ENCODE measurements around the gene PSAT1.

Gene PSAT1

DNA sequence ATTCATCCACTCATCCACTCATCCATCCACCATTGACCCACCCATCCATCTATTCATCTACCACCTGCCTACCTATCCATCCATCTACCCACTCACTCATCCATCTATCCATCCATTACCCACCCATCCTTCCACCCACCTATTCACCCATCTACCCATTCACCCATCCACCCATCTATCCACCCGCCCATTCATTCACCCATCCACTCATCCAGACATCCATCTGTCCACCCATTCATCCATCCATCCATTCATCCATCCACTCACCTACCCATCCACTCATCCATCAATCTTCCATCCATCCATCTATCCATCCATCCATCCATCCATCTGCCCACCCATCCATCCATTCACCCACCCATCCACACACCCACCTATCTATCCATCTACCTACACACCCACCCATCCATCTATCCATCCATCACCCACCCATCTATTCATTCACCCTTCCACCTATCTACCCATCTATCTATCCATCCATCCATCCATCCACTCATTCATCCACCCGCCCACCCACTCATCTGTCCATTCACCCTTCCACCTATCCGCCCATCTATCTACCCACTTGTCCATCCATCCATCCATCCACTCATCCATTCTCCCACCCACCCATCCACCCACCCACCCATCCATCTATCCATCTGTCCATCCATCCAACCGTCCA, 23.2 kb downstream of the PSAT1 start:
- DNase-seq, result no peak

DNA sequence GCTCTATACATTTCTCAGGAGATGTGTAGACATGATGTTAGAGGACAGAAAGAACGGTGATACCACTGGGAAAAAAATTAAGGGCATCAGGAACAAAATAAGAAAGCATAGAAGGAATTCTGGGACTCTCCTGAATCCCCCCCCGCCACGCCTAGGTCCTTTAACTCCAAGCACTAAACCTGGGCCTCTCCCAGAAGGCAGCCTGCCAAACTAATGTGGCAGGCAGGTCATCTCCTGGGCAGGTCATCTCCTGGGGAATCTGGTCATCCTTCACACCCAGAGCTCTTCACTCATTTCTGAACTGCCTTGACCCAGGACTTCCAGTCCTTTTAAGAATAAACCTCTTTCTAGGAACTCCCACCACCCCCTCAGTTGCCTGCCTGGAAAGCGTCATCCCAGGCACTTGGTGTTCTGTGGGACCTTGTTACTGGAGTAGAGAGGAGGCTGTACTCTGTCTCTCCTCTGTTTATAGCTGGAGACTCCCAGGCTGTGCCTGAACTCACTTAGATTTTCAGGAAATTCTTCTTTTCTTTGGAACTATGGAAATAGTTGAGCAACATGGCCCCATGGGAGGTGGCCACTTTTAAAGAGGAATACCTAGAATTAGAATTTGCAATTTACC, 24.1 kb downstream of the PSAT1 start:
- no peak for DNase-seq

DNA sequence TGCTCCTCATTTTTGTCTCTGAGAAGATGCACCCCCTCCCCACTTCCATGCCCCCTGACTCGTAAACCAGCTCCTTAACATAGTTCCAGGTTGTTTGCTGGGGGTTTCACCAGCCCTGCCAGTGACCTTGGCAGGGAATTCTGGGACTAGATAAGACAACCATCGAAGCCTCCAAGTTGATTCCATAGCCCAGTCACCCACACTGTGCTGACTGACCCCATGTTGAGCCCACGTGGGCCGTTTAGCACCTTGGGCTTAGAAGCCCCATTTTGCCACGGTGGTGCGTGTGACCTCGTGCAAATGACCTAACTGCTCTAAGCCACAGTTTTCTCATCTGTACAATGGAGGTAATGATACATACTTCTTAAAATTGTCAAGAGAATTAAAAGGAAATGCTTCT, 24.6 kb downstream of the PSAT1 start:
- DNase-seq, result no peak

DNA sequence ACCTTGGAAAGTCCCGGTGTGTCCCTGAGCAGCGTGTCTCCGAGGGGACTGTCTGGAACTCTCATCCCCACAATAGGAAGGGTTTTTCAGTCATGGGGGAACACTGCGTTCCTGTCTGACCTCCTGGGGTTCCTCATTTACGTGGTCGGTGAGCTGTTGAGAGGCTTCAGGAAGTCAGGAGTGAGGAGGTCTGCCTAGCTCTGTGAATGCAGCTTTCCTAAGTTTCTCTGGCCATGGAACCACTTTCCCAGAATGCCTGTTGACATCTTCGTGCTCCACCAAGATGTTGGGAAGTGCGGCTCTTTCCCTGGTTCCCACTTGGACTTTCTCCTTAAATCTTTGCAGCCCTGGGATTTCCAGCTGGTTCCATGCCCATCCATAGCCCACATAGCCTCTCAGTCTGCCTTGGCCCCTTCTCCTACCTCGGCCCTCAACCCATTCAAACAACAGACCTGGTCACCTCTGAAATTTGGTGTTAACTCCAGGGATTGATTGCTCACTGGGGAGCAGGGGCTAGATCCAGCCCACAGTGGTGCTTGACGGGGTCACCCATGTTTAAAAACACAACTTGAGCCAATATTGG, 27.2 kb downstream of the PSAT1 start:
- DNase-seq, result no peak

DNA sequence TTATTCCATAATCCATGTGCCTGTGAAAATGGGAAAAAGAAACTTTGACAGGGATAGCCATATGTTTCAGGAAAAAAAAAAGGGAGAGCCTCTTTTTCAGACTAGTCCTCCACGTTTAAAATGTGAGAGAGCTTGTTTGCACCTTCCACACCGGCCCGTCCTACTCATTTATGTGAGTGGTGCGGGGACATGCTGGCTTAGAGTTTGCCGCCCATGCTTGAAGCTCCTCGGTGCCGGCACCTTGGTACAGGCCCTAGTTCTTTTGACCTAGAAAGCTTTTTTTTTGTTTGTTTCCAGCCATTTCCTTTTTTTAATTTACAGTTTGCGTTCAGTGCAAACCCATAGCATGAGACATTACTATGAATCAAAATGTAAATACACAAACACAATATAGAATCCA, 27.8 kb downstream of the PSAT1 start:
- no peak for DNase-seq

DNA sequence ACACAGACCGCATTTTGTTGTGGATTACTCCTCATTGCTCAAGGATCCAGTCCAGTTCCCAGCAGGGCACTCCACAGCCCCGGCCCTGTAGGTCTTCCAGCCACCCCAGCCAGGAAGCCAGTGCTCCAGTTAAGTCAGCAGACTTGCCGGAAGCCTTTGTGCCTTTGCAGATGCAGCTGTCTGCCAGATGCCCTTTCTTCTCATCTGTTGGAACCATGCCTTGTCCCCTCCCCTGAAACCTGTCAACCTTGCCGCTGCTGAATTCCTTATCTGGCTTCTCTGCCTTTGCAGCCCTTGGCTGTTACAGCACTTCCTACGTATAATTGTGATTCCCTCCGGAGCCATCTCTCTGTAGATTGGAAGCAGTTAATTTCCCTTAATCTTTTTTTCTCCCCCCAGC, 28.4 kb downstream of the PSAT1 start:
- no peak for DNase-seq

DNA sequence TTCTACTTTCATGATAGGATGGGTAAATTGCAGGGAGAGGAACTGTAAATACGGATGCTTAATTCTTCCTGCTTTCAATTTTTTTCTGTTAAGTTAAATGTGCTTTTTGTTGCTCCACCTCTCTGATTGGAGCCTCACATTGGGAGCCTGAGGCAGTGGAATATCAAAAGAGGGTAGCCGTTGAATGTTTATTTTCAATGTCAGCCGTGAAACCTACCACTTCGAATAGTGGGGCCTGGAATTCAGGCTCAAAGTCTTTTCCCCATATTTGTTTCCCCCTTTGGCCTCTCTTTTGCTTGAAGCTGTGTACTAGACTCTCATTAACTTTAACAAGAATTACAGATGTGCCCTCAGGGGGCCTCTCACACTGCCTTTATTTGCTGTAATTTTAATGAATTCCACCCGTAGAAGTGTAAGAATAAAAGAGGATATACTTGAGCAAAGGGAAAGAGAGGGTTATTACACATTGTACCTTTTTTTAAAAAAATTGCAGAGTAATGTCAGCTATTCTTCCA, 29.0 kb downstream of the PSAT1 start:
- no peak for DNase-seq

DNA sequence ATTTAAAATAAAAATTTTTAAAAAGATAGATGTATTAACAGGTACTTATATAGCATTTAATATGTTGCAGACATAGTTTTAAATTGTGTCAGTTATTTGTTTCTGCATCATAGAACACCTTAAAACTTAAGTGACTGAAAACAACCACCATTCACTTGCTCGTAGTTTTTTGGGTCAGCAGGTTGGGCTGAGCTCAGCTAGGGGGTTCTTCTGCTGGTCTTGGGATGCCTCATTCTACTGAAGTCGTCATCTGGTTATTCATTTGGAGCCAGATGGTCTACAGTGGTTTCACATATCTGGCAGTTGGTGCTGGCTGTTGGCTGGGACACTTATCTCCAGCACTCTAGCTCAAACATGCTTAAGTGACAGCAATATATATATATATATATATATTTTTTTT, 29.6 kb downstream of the PSAT1 start:
- DNase-seq, result no peak

DNA sequence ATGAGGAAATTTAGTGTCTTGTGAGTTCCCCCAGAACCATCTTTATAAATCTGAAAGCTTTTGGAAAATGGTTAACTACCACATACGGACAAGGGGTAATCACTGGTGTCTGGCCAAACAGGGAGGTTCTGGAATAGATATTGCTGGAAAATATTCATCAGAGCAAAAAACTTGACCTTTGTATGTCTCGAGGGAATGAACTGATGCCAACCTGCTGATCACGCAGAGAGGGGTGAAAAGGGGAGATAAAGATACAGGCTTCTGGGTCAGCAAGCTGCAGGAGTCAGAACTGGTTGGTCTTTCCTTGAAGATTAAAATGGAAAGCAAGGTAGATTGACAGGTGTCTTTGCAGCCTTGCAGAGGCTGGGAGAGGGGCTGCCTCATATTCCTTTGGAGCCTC, 35.5 kb downstream of the PSAT1 start:
- no peak for DNase-seq

DNA sequence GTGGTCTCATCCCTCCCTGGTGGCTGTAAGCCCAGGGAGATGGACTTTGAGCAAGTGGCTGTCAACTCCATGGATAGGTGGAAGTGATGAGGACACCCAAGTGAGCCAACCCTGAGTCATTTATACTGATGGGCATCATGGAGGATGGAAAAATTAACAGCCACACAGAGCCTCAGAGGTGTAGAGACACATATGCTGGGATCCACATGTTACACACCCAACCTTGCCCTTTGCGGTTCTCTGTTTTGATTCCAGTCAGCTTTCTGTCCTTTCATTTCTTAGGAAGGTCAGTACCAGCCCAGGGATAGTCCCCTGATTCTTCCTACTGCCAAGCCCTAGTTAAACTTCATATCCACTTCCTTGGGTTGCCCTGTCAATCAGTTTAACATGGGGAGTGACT, 51.9 kb downstream of the PSAT1 start:
- DNase-seq, result no peak

DNA sequence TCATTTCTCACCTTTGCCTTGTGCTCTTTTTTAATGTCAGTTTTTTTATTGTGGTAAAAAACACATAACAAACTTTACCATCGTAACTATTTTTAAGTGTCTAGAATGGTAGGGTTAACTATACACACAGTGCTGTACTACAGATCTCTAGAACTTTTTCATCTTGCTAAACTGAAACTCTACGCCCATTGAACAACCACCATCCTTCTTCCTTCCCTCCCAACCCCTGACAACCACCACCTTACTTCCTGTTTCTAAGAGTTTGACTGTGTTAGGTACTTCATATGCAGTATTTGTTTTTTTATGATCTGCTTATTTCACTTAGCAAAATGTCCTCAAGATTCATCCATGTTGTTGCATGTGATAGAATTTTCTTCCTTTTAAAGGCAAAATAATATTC, 54.9 kb downstream of the PSAT1 start:
- no peak for DNase-seq

DNA sequence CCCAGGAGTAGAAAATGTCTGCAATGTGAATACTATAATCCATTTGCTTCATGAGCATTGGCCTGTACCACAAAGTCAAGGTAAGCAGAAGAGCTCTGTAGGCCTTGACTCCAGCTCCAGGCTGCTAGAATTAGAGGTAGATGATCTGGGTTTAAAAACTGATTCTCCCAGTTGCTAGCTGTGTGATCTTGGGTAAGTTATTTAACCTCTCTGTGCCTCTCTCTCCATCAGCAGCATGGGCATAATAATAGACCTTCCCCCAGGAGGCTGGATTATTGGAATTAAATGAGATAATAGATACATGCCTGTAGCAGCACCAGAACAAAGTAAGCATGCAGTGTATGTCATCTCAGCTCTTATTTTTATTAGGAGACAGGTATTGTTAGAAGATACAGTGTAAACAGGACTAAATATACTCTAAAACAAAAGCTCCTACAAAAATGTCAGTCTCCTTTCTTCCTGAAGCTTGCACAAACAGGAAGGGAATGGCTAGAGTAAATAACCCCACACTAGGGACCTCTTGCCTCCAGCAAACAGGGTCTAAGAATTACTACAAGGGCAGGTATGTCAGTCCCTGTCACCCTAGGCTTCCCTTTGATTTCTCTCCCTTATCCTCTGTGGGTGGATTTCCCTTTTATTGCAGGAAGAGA, 57.5 kb downstream of the PSAT1 start:
- no peak for DNase-seq

DNA sequence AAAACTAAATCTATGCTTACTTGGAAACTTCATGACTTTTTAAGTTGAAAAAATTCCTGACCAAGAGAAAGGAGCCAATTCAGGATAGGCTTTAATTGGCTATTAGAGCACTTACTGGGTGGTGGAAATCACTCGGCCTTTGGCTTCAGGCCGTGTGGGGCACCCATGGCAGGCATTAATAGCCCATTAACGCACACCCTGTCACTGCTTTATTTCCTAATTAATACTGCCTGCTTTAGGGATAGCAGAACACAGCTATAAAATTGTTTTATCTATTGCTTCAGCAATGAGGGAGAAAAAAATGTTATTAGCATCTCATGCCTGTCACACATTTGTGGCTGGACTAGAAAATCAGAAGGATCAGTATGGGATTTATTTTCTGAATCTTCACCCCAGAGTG, 58.1 kb downstream of the PSAT1 start:
- DNase-seq, result no peak

DNA sequence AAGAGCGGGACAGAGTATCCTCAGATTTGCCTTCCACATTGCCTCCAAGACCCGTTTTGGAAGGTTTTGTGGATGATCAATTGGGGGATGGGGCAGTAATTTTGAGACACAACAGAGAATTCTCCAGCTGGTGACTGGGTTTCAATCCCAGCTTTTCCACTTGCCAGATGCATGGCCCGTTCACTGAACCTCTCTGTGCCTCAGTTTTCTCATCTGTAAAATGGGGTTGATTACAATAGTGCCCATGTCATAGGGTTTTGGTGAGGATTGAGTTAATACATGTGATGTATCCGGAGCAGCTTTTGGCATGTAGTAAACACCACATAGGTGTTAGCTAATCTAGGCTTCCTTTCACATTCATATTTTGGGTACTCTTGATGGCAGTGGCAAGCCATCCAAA, 59.7 kb downstream of the PSAT1 start:
- no peak for DNase-seq

DNA sequence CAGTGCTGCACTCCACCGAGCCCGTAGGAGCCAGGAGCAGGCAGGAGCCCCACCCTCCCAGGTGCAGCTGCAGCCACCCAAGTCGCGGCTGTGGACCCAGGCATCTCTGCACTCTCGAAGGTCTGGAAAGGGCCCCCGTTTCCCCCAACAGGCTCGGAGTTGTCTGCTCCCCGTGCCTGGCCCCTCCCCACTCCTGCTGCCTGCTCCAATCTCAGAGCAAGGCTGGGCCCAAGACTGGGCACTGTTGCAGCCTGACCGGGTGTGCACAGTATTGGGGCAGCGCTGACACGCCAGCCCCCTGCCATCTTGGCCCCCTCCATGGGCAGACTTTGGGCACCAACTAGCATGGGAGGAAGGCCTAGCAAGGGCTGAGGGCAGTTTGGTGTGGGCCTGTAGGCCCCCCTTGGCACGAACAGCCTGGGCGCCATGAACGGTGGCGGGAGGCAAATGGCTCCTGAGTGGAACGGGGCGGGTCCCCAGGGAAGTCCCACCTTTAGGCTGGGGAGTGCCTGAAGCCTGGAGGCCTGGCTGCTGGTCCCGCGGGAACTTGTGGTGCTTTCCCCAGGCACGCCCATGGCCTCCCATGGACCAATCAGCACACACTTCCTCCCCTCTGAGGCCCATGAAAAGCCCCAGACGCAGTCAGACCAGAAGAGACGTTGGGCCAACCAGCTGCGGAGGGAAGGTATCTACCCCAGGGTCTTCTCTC, 60.4 kb downstream of the PSAT1 start:
- DNase-seq, result no peak

DNA sequence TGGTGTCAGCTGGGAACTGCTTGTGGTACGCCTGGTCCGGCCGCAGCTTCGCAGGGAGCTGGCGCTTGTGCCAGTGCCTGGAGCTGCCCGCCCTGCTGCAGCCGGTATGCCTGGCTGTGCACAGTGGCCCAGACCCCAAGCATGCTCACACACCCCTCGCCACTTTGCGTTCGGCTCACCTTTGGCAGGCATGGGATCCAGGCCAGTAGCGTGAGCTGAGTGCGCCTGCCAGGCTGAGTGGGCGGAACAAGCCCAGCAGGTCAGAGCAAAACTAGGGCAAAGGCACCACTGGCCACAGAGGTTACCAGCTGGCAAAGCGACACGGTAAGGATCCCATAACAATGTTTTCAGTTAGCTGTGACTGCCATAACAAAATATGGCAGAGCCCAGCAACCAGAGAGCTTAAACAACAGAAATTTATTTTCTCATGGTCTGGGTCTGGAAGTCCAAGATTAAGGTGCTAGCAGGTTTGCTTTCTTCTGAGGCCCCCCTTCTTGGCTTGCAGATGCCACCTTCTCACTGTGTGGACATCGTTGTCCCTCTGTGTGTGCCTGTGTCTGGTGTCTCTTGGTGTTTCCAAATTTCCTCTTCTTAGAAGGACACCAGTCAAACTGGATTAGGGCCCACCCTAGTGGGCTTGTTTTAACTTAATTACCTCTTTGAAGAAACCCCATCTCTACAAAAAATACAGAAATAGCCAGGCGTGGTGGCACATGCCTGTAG, 61.6 kb downstream of the PSAT1 start:
- no peak for DNase-seq

DNA sequence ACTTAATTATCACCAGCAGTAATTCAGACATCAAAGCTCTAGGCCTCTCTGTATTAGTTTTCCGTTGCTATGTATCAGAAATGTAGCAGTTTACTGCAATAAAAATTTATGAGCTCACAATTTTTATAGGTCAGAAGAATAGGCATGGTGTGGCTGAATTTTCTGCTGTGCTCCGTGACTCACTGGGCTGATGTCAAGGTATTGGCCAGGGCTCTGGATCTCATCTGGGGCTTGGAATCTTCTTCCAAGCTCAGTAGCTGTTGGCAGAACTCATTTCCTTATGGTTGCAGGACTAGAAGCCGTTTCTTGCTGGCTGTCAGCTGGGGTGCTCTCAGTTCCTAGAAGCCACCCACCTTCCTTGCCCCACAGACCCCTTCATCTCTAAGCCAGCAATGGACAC, 66.3 kb downstream of the PSAT1 start:
- no peak for DNase-seq

DNA sequence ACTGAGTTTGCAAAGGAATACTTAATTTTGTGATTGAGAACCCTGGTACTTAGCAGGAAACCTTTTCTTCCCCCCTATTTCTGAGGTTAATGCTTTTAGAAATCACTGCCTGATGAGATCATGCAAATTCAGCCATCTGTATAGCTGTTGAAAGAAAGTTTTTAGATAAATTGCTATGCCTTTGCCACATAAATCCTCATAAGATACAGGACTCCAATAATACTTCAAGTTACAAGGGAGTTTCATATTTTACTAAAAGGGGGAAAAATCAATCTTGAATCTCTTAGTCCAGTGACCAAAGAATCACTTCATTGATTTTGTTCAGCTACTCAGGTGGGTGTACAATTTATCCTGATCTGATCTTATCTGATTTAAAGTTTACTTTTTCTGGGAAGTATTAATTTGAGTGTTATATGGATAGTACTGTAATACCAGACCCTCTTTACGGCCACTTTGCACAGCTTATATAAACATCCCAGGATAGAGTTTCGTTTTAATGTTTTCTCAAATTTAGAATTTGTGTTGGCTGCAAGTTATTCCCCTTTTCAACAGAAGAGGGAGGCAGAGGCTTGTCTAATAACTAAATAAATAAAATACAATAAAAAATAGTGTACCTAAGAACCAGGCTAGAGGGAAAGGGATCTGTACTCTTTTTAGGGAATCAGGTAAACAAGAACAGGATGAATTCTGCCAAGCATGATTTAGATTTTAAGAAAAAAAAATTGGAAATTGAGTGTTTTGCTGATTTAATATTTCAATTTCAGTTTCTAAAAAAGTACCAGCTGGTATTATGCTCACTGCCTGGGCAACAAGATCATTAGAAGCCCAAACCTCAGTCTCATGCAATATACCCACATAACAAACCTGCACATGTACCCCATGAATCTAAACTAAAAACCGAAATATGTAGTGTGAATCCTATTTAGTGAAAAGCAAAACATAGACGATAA, 69.1 kb downstream of the PSAT1 start:
- no peak for DNase-seq

DNA sequence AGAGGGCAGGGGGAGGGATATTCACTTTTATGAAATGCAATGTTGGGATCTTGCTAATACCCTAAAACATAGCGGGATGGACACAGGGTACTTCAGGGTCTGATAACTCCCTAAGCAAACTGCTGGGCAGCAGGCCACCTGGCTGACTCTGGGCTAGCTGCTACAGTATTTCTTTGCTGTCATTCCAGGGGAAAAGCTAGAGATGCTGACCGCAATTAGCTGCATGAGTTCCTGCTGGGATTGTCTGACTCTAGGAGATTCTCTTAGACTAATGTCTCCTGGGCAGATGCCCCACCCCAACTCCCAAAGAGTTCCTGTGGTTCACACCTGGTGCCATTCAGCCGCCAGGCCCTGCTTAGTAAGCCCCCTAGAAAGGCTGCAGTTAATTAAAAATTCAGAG, 69.9 kb downstream of the PSAT1 start:
- no peak for DNase-seq

DNA sequence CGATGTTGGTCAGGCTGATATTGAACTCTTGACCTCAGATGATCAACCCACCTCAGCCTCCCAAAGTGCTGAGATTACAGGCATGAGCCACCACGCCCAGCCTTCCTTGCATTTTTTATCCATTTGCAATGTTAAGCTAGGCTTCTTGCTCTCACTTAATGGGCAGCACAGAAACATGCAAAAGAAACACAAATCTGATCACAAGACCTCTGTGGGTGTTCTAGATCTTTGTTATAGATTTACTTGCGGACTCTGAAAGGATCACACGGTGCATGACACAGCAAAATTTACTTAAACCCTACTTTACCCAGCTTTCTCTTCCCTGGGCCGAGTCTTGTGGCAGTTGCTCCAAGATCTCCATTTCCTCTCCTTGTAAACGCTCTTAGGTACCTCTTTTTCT, 71.3 kb downstream of the PSAT1 start:
- DNase-seq, result no peak

DNA sequence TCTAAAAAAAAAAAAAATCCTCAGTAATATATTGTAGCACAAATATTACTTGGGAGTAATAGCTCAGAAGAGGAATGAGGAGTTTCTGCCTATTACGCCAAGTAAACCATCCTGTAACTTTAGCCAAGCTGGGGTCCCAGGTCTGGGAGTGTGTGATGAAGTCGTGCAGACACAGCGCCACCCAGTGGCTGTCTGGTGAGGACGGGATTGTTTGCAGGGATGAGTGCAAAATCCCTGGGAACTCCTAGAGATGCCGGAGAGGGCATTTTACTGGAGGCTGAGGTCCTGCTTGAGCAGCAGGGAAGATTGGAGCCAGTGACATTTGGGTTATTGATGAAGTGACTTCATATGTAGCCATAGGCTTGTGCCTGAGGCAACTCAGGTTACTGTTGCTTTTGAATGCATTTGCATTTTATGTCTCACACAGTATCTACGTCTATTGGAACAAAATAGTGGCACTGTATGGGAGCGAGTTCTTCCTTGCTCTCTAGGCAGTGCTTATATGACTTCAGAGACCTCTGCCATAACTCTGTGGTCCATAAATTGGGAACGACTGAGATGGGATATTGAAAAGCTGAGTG, 72.8 kb downstream of the PSAT1 start:
- DNase-seq, result peak; percentile 35
